ENCODE data around the gene UNC5B.

UNC5B gene

DNA sequence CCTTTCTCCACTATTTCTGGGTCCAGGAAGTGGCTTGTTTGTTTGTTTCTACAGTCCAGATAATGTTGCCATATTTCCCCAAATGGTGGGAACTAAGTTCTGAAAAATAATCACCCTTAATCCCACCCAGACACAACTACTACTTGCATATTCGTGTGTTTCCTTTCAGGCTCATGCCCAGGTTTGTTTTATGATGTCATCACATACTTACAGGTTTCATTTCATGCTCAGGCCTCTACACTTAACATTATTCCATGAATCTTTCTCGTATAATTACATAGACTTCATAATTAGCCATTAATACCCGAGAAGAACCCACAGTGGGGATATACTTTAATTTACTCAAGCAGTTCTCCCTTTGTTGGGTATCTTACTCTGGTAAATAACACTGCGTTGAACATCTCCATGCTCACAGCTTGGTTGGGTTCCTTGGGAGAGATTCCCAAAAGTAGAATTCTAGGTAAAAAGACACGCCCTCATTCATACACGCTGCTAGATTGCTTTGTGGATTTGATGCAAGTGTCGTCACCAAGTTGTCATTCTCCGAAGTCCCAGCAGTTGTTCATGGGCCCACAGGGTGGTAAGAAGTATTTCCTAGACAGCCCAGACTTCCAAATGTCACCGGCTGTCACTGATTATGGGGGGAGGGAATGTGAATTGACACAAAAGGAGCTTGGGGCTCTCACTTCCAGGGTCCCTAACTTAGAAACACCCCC is 42.6 kb downstream of the UNC5B start:
- DNase-seq (ENCODE audit: low read depth in 2 of 2): no peak

DNA sequence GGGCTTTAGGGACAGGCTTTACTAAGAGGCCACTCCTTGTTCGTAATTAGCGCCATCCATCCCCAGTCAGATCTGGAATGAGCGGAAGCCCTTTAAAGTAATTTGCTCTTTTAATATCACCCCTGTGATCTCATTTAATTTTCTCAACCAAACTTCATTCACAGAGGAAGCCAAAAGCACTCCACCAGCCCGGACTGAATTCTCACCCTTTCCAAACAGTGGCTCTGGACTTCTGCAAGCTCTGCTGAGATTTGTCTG is 43.1 kb downstream of the UNC5B start:
- DNase-seq (ENCODE audit: low read depth in 2 of 2): no peak

GRCh38 chr10:71255808-71256660 is 43.7 kb downstream of the UNC5B start:
- DNase-seq (ENCODE audit: low read depth in 2 of 2): no peak

DNA sequence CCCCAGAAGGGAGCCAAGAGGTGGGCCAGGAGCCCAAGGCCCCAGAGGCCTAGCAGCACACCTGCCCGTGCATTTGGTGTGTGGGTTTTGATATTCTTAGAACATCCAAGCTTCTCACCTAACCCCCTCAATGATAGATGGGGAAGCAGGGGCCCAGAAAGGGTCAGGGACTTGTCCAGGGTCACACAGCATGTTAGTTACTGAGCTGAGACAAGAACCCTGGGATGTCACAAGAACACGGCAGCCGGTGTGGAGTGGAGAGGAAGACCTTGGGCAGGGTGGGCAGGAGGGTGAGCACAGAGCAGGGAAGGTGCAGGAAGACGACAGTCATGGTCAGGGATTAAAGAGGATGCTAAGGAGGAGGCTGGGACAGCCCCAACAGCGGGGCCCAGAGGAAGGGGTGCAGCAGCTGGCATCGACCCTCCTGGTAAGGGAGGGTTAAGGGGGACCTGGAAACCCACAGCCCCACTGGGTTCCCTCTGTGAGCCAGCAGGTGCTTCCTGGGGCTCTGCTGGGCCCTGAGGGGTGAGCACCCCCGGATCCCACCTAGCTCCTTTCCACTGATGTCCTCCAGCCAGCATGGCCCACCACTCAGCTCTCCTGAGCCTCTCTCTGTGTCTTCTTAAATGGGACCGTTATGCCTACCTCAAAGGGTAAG is 44.4 kb downstream of the UNC5B start:
- no peak for DNase-seq (ENCODE audit: low read depth in 2 of 2)

DNA sequence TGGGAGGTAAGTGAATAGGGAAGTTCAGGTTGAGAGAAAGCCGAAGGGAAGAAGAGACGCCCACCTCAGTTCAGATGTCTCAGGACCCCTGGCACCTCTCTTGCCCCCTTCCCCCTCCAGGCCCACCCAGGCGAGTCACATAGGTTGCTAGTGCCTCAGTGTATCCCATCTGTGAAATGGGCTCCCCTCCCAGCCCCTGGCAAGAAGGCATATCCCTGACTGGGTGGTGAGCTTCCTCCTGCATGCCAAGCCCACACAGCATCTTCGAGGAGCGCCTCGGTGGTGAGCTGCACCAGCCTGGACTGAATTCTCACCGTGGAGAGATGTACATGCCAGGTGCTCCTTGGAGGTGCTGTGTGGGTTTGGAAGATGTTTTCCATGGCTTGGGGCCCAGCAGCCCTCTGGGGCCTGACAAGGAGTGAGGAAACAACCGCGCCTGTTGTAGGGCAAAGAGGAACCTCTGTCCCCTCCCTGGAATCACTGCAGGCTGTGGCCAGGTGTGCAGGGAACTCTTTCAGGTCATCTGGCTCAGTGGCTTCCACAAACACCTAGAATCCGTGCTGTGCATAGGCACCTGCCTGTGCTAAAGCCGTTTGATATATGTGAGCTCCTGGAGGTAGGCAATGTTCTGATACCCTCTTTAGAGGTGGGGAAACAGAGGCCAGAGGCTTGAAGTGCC is 45.1 kb downstream of the UNC5B start:
- DNase-seq (ENCODE audit: low read depth in 2 of 2): no peak

DNA sequence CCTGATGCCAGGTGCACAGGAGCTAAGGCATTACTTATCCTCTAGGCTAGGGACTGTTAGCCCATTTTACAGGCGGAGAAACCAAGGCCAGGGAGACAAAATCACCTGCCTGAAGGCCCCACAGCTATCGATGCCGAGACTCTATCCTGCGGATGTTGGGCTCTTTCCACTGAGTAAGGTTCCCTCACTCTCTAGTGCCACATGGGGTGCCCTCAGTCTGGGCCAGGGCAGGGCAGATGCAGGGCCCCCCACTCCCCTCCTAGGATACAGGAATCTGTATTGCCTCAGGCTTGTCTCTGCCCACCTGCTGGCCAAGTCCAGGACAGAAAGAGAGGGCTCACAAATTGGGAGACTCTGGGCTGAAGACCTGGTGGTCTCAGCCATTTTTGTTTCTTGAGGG is 45.7 kb downstream of the UNC5B start:
- DNase-seq (ENCODE audit: low read depth in 2 of 2): no peak

GRCh38 chr10:71258446-71259145 is 46.2 kb downstream of the UNC5B start:
- no peak for DNase-seq (ENCODE audit: low read depth in 2 of 2)

DNA sequence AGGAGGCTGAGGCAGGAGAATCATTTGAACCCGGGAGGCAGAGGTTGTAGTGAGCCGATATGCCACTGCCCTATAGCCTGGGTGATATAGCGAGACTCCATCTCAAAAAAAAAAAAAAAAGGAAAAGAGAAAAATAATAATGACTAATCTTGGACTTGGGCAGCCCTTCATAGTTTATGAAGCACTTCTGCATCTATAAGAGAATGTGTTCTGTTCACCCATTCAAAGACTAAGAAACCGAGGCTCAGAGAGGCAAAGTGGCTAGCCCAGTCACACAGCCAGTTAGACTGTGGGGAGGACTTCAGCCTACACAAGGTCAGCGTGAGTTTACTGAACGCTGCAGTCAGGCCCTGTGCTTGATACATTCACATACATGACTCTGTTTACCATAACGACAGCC is 46.9 kb downstream of the UNC5B start:
- no peak for DNase-seq (ENCODE audit: low read depth in 2 of 2)

DNA sequence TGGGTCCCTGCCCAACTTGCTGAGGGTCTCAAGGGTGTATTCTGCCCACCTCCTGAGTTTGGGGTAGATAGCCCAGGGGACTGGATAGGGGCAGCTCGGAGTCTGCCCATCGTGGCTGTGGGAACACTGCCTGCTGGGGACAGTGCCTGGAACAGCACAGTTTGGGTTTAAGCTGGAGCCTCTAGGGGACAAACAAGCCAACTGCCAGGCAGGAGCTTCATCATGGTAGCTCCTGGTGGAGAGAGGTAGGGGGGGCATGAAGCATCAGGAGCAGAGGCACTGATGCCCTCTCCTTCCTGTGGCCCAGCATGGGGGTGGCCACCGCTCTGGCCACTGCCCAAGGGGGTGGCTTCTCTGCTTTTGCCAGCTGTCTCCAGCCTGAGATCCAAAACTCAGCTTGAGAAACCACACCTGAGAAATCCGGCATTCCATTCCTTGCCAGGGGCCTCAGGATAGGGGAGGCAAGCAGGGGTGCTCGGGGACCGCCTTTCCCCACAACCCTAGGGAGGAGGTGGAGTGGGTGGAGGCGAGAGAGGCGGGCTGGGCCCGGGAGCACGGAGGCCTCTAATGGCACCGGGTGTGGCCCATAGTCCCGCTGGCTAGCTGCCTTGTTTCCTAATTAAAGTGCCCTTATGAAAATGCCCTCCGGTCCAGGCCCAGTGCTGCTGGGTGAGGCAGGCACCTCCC is 47.6 kb downstream of the UNC5B start:
- no peak for DNase-seq (ENCODE audit: low read depth in 2 of 2)

DNA sequence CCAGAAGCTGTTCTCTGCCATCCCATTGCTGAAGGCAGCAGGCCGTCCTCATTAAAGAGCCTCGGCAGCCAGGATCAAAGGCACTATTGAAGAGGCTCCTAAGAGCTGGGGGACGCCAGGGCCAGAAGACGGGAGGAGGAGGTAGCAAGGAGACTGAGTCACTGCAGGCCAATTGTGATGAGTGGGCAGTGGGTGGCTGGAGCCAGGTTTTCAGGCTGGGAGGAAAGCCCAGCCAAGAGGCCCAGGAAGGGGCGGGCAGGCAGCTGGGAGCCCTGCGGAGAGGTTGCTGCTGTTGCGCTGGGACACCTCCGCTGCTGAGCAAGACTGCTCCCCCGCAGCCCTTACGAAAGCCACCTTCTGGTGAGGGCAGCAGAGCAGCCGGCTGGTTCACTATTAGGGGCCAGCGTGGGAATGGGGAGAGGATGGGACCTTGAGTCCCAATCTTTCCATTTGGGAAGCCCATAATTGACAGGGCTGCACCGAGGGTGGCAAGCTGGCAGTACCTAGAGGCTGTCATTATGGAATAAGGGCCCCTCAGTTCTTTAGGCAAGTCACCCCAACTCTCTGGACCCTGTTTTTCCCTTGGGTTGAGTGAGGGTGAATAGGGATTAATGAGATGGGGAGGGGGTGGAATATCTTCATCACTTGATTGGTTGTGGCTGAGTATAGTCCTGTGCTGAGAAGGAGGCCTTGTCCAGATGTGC is 48.4 kb downstream of the UNC5B start:
- no peak for DNase-seq (ENCODE audit: low read depth in 2 of 2)

DNA sequence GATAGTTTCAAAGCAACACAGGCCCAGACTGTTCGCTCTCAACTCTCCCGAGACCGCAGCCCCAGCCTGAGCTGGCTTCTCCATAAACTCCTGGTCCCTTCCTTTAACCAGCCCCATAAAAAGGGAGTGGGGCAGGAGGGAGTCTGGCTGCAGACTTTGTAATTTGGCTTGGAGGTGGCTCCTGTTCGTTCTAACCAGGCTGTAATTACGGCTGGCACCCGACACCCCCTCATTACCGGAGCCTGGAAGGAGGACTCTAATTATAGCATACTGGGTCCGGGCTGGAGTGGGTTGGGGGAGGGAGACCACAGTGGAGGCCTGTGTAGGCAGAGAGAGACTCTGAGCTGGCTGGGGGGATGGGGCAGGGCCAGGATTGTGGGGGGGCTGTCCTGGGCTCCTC is 49.7 kb downstream of the UNC5B start:
- DNase-seq (ENCODE audit: low read depth in 2 of 2): no peak

- DNase-seq (ENCODE audit: low read depth in 2 of 2): no peak
Measured at GRCh38 chr10:71262817-71263216, 50.4 kb downstream of the UNC5B start.

GRCh38 chr10:71263376-71263775 is 51.0 kb downstream of the UNC5B start:
- no peak for DNase-seq (ENCODE audit: low read depth in 2 of 2)

GRCh38 chr10:71264345-71265200 is 52.2 kb downstream of the UNC5B start:
- no peak for DNase-seq (ENCODE audit: low read depth in 2 of 2)

- no peak for DNase-seq (ENCODE audit: low read depth in 2 of 2)
Measured at GRCh38 chr10:71265201-71265575, 52.8 kb downstream of the UNC5B start.

DNA sequence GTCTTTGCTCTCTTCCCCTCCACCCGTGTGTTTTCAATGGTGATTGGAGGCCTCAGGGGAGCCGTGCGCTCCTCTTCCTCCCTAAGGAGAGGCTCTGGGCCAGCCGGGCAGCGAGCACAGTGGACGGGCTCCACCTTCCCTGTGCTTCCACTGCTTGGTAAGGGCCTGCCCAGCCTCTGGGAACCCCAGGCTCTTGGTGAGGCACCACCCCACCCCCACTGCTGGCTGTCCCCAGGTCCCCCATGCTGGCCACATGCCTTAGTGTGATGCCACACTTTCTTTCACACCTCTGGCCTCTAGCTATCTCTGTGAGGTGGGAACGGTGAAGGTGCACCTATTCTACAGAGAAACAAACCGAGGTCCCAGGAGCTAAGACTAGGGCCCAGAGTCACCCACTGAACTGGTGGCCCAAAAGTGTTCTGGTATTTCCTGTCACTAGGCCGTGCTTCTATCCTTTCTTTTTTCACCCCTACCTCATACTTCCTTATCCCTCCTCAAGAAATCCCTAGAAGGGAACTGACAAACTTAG is 53.3 kb downstream of the UNC5B start:
- DNase-seq (ENCODE audit: low read depth in 2 of 2): no peak

DNA sequence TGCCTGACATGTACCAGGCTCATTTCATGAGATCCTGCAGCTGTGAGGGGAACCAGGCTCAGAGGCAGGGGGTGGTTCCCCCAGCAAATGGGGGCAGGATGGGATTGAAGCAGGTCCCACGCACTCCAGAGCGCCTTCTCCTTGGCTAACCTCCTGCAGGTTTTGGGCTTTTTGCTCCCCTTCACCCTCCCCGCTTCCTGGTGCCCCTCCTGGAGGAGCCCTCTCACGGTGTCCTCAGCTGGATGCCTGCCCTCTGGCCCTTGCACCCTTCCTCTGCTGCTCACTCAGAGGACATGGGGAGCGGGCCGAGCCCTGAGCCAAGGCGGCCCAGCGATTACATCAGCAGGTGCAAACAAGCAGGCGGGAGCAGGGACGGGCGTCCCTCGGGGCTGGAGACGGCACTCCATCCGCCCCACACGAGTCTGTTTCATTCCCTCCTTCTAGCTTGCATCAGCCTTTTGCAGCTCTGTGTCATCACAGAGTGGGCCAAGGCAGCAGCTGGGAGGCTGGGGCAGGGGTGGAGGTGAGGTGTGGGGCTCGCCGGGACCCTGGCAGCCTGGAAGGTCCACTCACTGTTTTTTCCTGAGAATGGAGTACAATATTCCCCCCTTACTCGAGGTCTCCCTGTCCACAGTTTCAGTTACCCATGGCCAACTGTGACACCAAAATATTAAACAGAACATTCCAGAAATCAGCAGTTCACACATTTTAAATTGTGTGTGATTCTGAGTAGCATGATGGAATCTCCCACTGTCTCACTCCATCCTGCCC is 54.0 kb downstream of the UNC5B start:
- no peak for DNase-seq (ENCODE audit: low read depth in 2 of 2)

DNA sequence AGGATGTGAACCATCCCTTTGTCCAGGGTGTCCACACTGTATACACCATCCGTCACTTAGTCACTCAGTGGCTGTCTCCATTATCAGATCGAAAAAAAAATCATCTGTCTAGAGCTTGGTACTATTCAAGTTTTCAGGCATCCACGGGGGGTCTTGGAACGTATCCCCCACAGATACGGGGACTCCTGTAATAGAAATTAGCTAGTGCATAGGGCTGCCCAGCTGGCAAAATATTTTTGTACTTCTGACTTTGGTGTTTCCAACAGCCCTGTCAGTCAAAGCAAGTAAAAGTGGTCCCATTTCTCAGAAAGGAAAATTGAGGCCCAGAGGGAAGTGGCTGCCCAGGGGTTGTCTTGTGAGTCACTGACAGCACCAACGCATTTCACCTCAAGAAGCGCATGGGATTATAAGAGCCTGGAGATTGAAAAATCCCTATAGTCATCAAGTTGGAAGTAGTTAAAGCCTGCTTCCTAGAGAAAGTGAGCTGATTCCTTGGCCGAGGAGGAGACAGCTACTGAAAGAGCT is 54.6 kb downstream of the UNC5B start:
- DNase-seq (ENCODE audit: low read depth in 2 of 2): no peak

Measured in stimulated activated CD8-positive, alpha-beta memory T cell treated with anti-CD3 and anti-CD28 coated beads, Interleukin-7, amount 100 ng/mL, for 1 hour (primary cell).